Astrocyte of the spinal cord (primary cell): ENCODE results near the gene ECHDC3.

ENCODE experiments used
- DNase-seq: peaks from one replicate; pipeline ENCODE4 v3.0.0; 2011; ENCODE audit warnings: low read depth, low spot score
- H3K4me3 ChIP-seq: 2 replicates; pipeline ENCODE4 v1.5.1; 2011; ENCODE audit warnings: low read depth, mild to moderate bottlenecking, low read length, moderate library complexity
- CTCF ChIP-seq: IDR thresholded peaks from 2 replicates; pipeline ENCODE4 v1.5.1; 2012; ENCODE audit warnings: low read depth, mild to moderate bottlenecking, low read length, inconsistent platforms
- in situ Hi-C: cut with HindIII; loops from 2 replicates; pipeline ENCODE4 v1.10.0; 2017; ENCODE audit warnings: low sequenced_read_pairs

The ECHDC3 gene

GRCh38 chr10:11775412-11775811 is 33.2 kb downstream of the ECHDC3 start:
- H3K4me3 ChIP-seq: no peak overlapping the region
- DNase-seq: no peak
- no peak for TF ChIP-seq CTCF
- in situ Hi-C loops: no loop called here

GRCh38 chr10:11776080-11776479 is 33.9 kb downstream of the ECHDC3 start:
- no peak overlapping the region for H3K4me3 ChIP-seq
- in situ Hi-C loops: no loop called here
- DNase-seq: no peak
- no peak for TF ChIP-seq CTCF

GRCh38 chr10:11781114-11781513 is 38.9 kb downstream of the ECHDC3 start:
- no peak for DNase-seq
- in situ Hi-C loops: no loop called here
- H3K4me3 ChIP-seq: no peak overlapping the region
- TF ChIP-seq CTCF: no peak

- TF ChIP-seq CTCF: peak; percentile 64
- H3K4me3 ChIP-seq: no peak overlapping the region
- peak; percentile 71 for DNase-seq
- in situ Hi-C loops: no loop called here
These were observed 40.8 kb downstream of the ECHDC3 start for GRCh38 chr10:11782793-11783557.

GRCh38 chr10:11783558-11783865 is 41.3 kb downstream of the ECHDC3 start:
- DNase-seq: no peak
- in situ Hi-C loops: no loop called here
- H3K4me3 ChIP-seq: no peak overlapping the region
- no peak for TF ChIP-seq CTCF

- DNase-seq: no peak
- no peak overlapping the region for H3K4me3 ChIP-seq
- in situ Hi-C loops: no loop called here
- no peak for TF ChIP-seq CTCF
These were observed 45.2 kb downstream of the ECHDC3 start for GRCh38 chr10:11787374-11787773.

- no peak overlapping the region for H3K4me3 ChIP-seq
- DNase-seq: no peak
- TF ChIP-seq CTCF: no peak
- in situ Hi-C loops: no loop called here
These were observed 45.7 kb downstream of the ECHDC3 start for GRCh38 chr10:11787846-11788245.
